ENCODE results near the gene AREG. TPM values are rescaled to one million over a fixed set of nuclear protein-coding genes. Genes with fewer than 3 reads are reported as not detected.
A peak's percentile ranks its signal among the peaks of the same experiment; 100 is the strongest.

Gene AREG
- total and polyA plus RNA-seq, 2 of the 4 experiments (the other 2 are of a cell fraction): 0.17 to 0.18 TPM

GRCh38 chr4:74475091-74475800 lies 30.3 kb downstream of the AREG start:
- Histone ChIP-seq H3K23ac (ENCODE audit: low read depth, low read length) (no peak overlapping the region), H3K27me3 (ENCODE audit: control insufficient read depth, insufficient read depth, low read length) (no peaks in the 10 kb centered on the region), H3K27ac (ENCODE audit: insufficient read depth, low read length) (no peak overlapping the region), H4K8ac (ENCODE audit: low read depth in 2 of 2, low read length in 2 of 2) (peak overlapping the region; percentile 27 to 36; a peak in 1 of 4 replicates), H4K20me1 (ENCODE audit: insufficient read depth, low read length) (no peaks in the 10 kb centered on the region), H4K5ac (ENCODE audit: low read depth, low read length) (peak overlapping the region; percentile 44; the same call in 1 of the 2 replicates), H3K18ac (ENCODE audit: low read depth, low read length) (peak overlapping the region; percentile 3; the same call in 1 of the 2 replicates), H2AFZ (replicated peaks; ENCODE audit: low read length, poor library complexity) (peak overlapping the region; percentile 49), H2AK5ac (ENCODE audit: low read depth, low read length) (peak overlapping the region; percentile 77), H4K91ac (ENCODE audit: insufficient read depth, low read depth, low read length) (0 out of 2 replicates have a peak overlapping the region, but pooled peaks have one; percentile 70), H3K36me3 (ENCODE audit: control insufficient read depth, insufficient read depth, low read length) (no peaks in the 10 kb centered on the region), H3K9ac (ENCODE audit: low read depth, low read length) (no peak overlapping the region), H2BK20ac (ENCODE audit: low read depth, low read length) (peak overlapping the region; percentile 60; the same call in 1 of the 2 replicates), H2BK5ac (ENCODE audit: low read depth, low read length, poor library complexity, severe bottlenecking) (peak overlapping the region; percentile 89), H2BK15ac (ENCODE audit: low read depth, low read length) (peak overlapping the region; percentile 50; the same call in 2 of the 3 replicates), H3K9me1 (ENCODE audit: insufficient read depth, low read length) (peaks cover 4% of the 10 kb centered on the region; the same call in 1 of the 2 replicates), H3K9me3 (ENCODE audit: control insufficient read depth, insufficient read depth, low read length) (no peaks in the 10 kb centered on the region), H3K79me1 (ENCODE audit: low read depth in 1 of 2, low read length in 2 of 2) (no peaks in the 10 kb centered on the region), H3K4me1 (ENCODE audit: control insufficient read depth, insufficient read depth, low read length) (peaks cover 9% of the 10 kb centered on the region), H2BK120ac (ENCODE audit: low read depth, low read length) (peak overlapping the region; percentile 76; the same call in 1 of the 2 replicates), H2AK9ac (replicated peaks; ENCODE audit: low read depth, low read length, poor library complexity) (no peak overlapping the region), H3K4me2 (ENCODE audit: low read depth, low read length) (no peak overlapping the region), H3K56ac (ENCODE audit: extremely low read depth, insufficient read depth, low read length) (peak overlapping the region; percentile 20; the same call in 1 of the 2 replicates), H3K4ac (ENCODE audit: low read depth, low read length) (peak overlapping the region; percentile 55; the same call in 1 of the 2 replicates), H3K4me3 (ENCODE audit: insufficient read depth, low read depth, low read length) (no peak overlapping the region), H3K14ac (replicated peaks; ENCODE audit: low read depth, low read length) (peak overlapping the region; percentile 67; the same call in 1 of the 2 replicates)
- intact Hi-C loops (cut with micrococcal nuclease) (no loop called here), dilution Hi-C loops (cut with HindIII; ENCODE audit: low sequenced_read_pairs, unreplicated experiment) (no loop called here), in situ Hi-C loops (cut with MboI; ENCODE audit: low sequenced_read_pairs) (no loop called here)
- ChIA-PET POLR2A (ENCODE audit: unreplicated experiment) (no interaction called here), CTCF (interaction anchor here (0.6 to 0.9 kb wide), 2 partner anchors 10 to 34 kb away, joined by 3 read pairs; no protein-coding TSS in a partner anchor)
- DNase-seq (no peak), ATAC-seq (ENCODE audit: low read depth) (no peak)
- 83% methylated on average over 1 of the region's 2 CpGs; no CpG with 5 or more reads in 1 of the 2 experiments for WGBS, 2 experiments (ENCODE audit: extremely low coverage in 2 of 2, insufficient read length in 1 of 2)
- TF ChIP-seq USF2 (IDR thresholded peaks at IDR 0.05; ENCODE audit: low read depth, low read length): no peak
- no peak for TF ChIP-seq NFE2L2 (IDR thresholded peaks at IDR 0.05; ENCODE audit: low read depth, low read length)
- no peak for TF ChIP-seq SMC3 (IDR thresholded peaks at IDR 0.05; ENCODE audit: low read depth, low read length)
- no peak for TF ChIP-seq CEBPB (IDR thresholded peaks at IDR 0.05; ENCODE audit: low read depth, low read length)
- no peak for TF ChIP-seq MAFK (IDR thresholded peaks at IDR 0.05; ENCODE audit: low read depth, low read length)
- TF ChIP-seq RFX5 (IDR thresholded peaks at IDR 0.05; ENCODE audit: low read depth, low read length): no peak
- no peak for TF ChIP-seq BHLHE40 (IDR thresholded peaks at IDR 0.05; ENCODE audit: low read depth, low read length)
- TF ChIP-seq MXI1 (IDR thresholded peaks at IDR 0.05; ENCODE audit: borderline replicate concordance, low read depth, low read length): no peak
- TF ChIP-seq CHD1 (IDR thresholded peaks at IDR 0.05; ENCODE audit: low read depth, low read length): no peak
- TF ChIP-seq FOS (IDR thresholded peaks at IDR 0.05; ENCODE audit: low read depth, low read length): no peak
- BruUV-seq (replicated peaks): no TSS peak

All from IMR-90 (cell line).